HepG2 (cell line): ENCODE measurements around the gene C9orf50. TPM values are rescaled to one million over a fixed set of nuclear protein-coding genes. Genes with fewer than 3 reads are reported as not detected.

Source experiments
- ATF1 ChIP-seq: IDR thresholded peaks from 2 replicates; pipeline ENCODE4 v1.6.1; 2016; ENCODE audit warnings: mild to moderate bottlenecking, control low read depth
- KDM3A ChIP-seq: IDR thresholded peaks from 2 replicates; pipeline ENCODE4 v1.6.1; 2018; ENCODE audit warnings: low read depth, missing compliant biosample characterization
- NPAS2 ChIP-seq: sonication (generic); formaldehyde crosslinking; IDR thresholded peaks from 2 replicates; pipeline ENCODE4 v1.8.0; 2022; ENCODE audit warnings: mild to moderate bottlenecking, missing genetic modification reagents, borderline replicate concordance
- NR3C1 ChIP-seq: sonication (generic); formaldehyde crosslinking; IDR thresholded peaks from 2 replicates; pipeline ENCODE4 v1.4.0; 2020; ENCODE audit warnings: missing genetic modification reagents
- SNAI1 ChIP-seq: sonication (generic); formaldehyde crosslinking; IDR thresholded peaks from 2 replicates; pipeline ENCODE4 v1.5.0; 2020; ENCODE audit warnings: mild to moderate bottlenecking, missing genetic modification reagents, borderline replicate concordance
- TCF12 ChIP-seq, 2 experiments: fragments of 450-650 bp in 1 of 2; sonication (generic) in 1 of 2; formaldehyde crosslinking in 1 of 2; IDR thresholded peaks; 2 replicates each; pipeline versions ENCODE4 v1.6.1 to v1.8.0; 2017 to 2022; ENCODE audit warnings: antibody characterized with exemption in 1 of 2, mild to moderate bottlenecking in 1 of 2, missing genetic modification reagents in 1 of 2, moderate library complexity in 1 of 2
- ZFP36 ChIP-seq: fragments of 150-350 bp; IDR thresholded peaks from 2 replicates; pipeline ENCODE4 v1.6.1; 2018; ENCODE audit warnings: borderline replicate concordance, low read length, low read depth; ENCODE audit not compliant: partially characterized antibody
- ZNF564 ChIP-seq: sonication (generic); formaldehyde crosslinking; IDR thresholded peaks from 2 replicates; pipeline ENCODE4 v1.8.1; 2023; ENCODE audit warnings: mild to moderate bottlenecking, missing genetic modification reagents
- ZNF790 ChIP-seq: sonication (generic); formaldehyde crosslinking; IDR thresholded peaks from 2 replicates; pipeline ENCODE4 v1.8.0; 2022; ENCODE audit warnings: missing genetic modification reagents, mild to moderate bottlenecking, borderline replicate concordance
- ZSCAN29 ChIP-seq: sonication (generic); formaldehyde crosslinking; conservative IDR thresholded peaks from 2 replicates; pipeline ENCODE4 v1.4.0; 2020; ENCODE audit warnings: mild to moderate bottlenecking, missing genetic modification reagents
- polyA plus RNA-seq, 8 experiments: library from polyadenylated mRNA; depleted of rRNA in 3 of 8; stranded (reverse) in 7 of 8; unstranded in 1 of 8; fragments of >200 nt; fragmentation: Illumina TruSeq in 4 of 8; extraction: Trizol in 4 of 8; gene quantifications; 2 replicates each; pipeline versions ENCODE4 v1.2.1 to v1.2.3, GENCODE V29; 2011 to 2016; ENCODE audit warnings: low read depth in 4 of 8, missing spikeins in 1 of 8, mixed read lengths in 1 of 8; ENCODE audit not compliant: insufficient read depth in 1 of 8
- total RNA-seq, 5 experiments: library from RNA; depleted of rRNA; stranded (reverse); fragments of >200 nt; fragmentation: Illumina TruSeq; extraction: Trizol; gene quantifications; 2 replicates each; pipeline ENCODE4 v1.2.3, GENCODE V29; 2016; ENCODE audit warnings: low read depth in 1 of 5
- TF ChIP-seq, protein P1 (sequence below), 2 experiments: fragments of 450-650 bp in 1 of 2; sonication (generic) in 1 of 2; formaldehyde crosslinking in 1 of 2; IDR thresholded peaks; 2 replicates each; pipeline versions ENCODE4 v1.6.1 to v1.8.0; 2016 to 2022; ENCODE audit warnings: antibody characterized with exemption in 1 of 2, mild to moderate bottlenecking in 1 of 2, missing genetic modification reagents in 1 of 2
- TF ChIP-seq, protein P2 (sequence below): IDR thresholded peaks from 2 replicates; pipeline ENCODE4 v1.6.1; 2016; ENCODE audit warnings: mild to moderate bottlenecking
- TF ChIP-seq, protein P3 (sequence below): sonication (generic); formaldehyde crosslinking; IDR thresholded peaks from 2 replicates; pipeline ENCODE4 v1.8.0; 2022; ENCODE audit warnings: mild to moderate bottlenecking, missing genetic modification reagents, borderline replicate concordance
- TF ChIP-seq, protein P4 (sequence below): sonication (generic); formaldehyde crosslinking; IDR thresholded peaks from 2 replicates; pipeline ENCODE4 v1.4.0; 2020; ENCODE audit warnings: mild to moderate bottlenecking, missing genetic modification reagents
- TF ChIP-seq, protein P5 (sequence below): sonication (generic); formaldehyde crosslinking; IDR thresholded peaks from 2 replicates; pipeline ENCODE4 v1.4.0; 2020; ENCODE audit warnings: mild to moderate bottlenecking, missing genetic modification reagents

Gene C9orf50
- total and polyA plus RNA-seq, 2 of the 13 experiments (the other 11 are each of a cell fraction or from before 2014, with no cell fraction given): not detected

DNA sequence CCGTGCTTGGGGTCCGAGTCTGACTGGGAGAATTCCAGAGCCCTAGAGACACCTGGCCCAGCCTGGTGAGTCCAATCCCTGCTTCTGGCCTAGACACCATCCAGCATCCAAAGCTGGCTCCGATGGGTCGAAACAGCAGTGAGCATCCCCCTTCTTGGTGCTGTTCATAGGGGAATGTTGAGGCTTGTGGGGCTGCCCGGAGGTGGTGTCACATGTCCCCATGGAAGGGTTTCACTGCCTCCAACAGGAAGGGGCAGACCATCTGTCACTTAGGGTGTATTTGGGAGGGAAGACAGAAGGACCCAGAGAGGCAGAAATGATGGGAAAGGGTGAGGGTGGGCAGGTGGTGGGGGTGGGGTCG, 13.9 kb downstream of the C9orf50 start (continued):
- TF ChIP-seq, protein P1, sequence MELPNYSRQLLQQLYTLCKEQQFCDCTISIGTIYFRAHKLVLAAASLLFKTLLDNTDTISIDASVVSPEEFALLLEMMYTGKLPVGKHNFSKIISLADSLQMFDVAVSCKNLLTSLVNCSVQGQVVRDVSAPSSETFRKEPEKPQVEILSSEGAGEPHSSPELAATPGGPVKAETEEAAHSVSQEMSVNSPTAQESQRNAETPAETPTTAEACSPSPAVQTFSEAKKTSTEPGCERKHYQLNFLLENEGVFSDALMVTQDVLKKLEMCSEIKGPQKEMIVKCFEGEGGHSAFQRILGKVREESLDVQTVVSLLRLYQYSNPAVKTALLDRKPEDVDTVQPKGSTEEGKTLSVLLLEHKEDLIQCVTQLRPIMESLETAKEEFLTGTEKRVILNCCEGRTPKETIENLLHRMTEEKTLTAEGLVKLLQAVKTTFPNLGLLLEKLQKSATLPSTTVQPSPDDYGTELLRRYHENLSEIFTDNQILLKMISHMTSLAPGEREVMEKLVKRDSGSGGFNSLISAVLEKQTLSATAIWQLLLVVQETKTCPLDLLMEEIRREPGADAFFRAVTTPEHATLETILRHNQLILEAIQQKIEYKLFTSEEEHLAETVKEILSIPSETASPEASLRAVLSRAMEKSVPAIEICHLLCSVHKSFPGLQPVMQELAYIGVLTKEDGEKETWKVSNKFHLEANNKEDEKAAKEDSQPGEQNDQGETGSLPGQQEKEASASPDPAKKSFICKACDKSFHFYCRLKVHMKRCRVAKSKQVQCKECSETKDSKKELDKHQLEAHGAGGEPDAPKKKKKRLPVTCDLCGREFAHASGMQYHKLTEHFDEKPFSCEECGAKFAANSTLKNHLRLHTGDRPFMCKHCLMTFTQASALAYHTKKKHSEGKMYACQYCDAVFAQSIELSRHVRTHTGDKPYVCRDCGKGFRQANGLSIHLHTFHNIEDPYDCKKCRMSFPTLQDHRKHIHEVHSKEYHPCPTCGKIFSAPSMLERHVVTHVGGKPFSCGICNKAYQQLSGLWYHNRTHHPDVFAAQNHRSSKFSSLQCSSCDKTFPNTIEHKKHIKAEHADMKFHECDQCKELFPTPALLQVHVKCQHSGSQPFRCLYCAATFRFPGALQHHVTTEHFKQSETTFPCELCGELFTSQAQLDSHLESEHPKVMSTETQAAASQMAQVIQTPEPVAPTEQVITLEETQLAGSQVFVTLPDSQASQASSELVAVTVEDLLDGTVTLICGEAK (IDR thresholded peaks at IDR 0.05): no peak
- TF ChIP-seq, protein P1 (CRISPR knock-in tag; IDR thresholded peaks at IDR 0.05): no peak
- TF ChIP-seq NR3C1 (CRISPR knock-in tag): no peak
- no peak for TF ChIP-seq ATF1 (CRISPR knock-in tag)
- TF ChIP-seq ZFP36: peak; percentile 97
- TF ChIP-seq NPAS2 (CRISPR knock-in tag): no peak
- TF ChIP-seq ZNF564 (CRISPR knock-in tag): no peak
- no peak for TF ChIP-seq TCF12 (IDR thresholded peaks at IDR 0.05)
- no peak for TF ChIP-seq TCF12 (CRISPR knock-in tag; IDR thresholded peaks at IDR 0.05)
- TF ChIP-seq ZSCAN29 (CRISPR knock-in tag): no peak; the same call in 1 of the 2 replicates
- TF ChIP-seq, protein P2, sequence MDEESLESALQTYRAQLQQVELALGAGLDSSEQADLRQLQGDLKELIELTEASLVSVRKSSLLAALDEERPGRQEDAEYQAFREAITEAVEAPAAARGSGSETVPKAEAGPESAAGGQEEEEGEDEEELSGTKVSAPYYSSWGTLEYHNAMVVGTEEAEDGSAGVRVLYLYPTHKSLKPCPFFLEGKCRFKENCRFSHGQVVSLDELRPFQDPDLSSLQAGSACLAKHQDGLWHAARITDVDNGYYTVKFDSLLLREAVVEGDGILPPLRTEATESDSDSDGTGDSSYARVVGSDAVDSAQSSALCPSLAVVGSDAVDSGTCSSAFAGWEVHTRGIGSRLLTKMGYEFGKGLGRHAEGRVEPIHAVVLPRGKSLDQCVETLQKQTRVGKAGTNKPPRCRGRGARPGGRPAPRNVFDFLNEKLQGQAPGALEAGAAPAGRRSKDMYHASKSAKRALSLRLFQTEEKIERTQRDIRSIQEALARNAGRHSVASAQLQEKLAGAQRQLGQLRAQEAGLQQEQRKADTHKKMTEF (CRISPR knock-in tag): no peak
- TF ChIP-seq, protein P3, sequence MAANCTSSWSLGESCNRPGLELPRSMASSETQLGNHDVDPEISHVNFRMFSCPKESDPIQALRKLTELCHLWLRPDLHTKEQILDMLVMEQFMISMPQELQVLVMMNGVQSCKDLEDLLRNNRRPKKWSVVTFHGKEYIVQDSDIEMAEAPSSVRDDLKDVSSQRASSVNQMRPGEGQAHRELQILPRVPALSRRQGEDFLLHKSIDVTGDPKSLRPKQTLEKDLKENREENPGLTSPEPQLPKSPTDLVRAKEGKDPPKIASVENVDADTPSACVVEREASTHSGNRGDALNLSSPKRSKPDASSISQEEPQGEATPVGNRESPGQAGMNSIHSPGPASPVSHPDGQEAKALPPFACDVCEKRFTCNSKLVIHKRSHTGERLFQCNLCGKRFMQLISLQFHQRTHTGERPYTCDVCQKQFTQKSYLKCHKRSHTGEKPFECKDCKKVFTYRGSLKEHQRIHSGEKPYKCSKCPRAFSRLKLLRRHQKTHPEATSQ (CRISPR knock-in tag): no peak
- no peak for TF ChIP-seq ZNF790 (CRISPR knock-in tag)
- no peak for TF ChIP-seq KDM3A (CRISPR knock-in tag)
- TF ChIP-seq, protein P4, sequence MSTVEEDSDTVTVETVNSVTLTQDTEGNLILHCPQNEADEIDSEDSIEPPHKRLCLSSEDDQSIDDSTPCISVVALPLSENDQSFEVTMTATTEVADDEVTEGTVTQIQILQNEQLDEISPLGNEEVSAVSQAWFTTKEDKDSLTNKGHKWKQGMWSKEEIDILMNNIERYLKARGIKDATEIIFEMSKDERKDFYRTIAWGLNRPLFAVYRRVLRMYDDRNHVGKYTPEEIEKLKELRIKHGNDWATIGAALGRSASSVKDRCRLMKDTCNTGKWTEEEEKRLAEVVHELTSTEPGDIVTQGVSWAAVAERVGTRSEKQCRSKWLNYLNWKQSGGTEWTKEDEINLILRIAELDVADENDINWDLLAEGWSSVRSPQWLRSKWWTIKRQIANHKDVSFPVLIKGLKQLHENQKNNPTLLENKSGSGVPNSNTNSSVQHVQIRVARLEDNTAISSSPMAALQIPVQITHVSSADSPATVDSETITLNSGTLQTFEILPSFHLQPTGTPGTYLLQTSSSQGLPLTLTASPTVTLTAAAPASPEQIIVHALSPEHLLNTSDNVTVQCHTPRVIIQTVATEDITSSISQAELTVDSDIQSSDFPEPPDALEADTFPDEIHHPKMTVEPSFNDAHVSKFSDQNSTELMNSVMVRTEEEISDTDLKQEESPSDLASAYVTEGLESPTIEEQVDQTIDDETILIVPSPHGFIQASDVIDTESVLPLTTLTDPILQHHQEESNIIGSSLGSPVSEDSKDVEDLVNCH (CRISPR knock-in tag): peak; percentile 72; the same call in 1 of the 2 replicates
- TF ChIP-seq, protein P5, sequence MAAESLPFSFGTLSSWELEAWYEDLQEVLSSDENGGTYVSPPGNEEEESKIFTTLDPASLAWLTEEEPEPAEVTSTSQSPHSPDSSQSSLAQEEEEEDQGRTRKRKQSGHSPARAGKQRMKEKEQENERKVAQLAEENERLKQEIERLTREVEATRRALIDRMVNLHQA (CRISPR knock-in tag): no peak
- no peak for TF ChIP-seq SNAI1 (CRISPR knock-in tag)
